GM19455 (cell line): Measurements from ENCODE around the gene SMARCD1.

Source experiments
- ATAC-seq: cut with Tn5 transposase; IDR thresholded peaks from one replicate; pipeline ENCODE4 v1.9.1; 2021; ENCODE audit not compliant: unreplicated experiment

The SMARCD1 gene

GRCh38 chr12:50103351-50103750, 18.2 kb downstream of the SMARCD1 start:
- ATAC-seq, result no peak

- ATAC-seq, result no peak
Measured at GRCh38 chr12:50103767-50104321, 18.7 kb downstream of the SMARCD1 start, which contains the start of gene GPD1. Gene GPD1, plus strand, starts transcription at chr12:50104008. Its CDS starts 43 bp downstream, at chr12:50104051.

GRCh38 chr12:50104417-50105366, 19.6 kb downstream of the SMARCD1 start:
- no peak for ATAC-seq

GRCh38 chr12:50105913-50106450, 20.8 kb downstream of the SMARCD1 start:
- no peak for ATAC-seq

- ATAC-seq, result no peak
Measured at GRCh38 chr12:50106907-50107306, 21.8 kb downstream of the SMARCD1 start.

- ATAC-seq, result no peak
Measured at GRCh38 chr12:50107416-50108268, 22.5 kb downstream of the SMARCD1 start.

- no peak for ATAC-seq
Measured at GRCh38 chr12:50109319-50109718, 24.2 kb downstream of the SMARCD1 start.

GRCh38 chr12:50110127-50110761, 25.1 kb downstream of the SMARCD1 start:
- no peak for ATAC-seq

GRCh38 chr12:50110762-50111351, 25.7 kb downstream of the SMARCD1 start:
- ATAC-seq, result no peak

- peak; percentile 5 for ATAC-seq
Measured at GRCh38 chr12:50111395-50111692, 26.2 kb downstream of the SMARCD1 start.

GRCh38 chr12:50111693-50112455, 26.7 kb downstream of the SMARCD1 start, which contains the start of gene COX14:
Gene COX14, plus strand, starts transcription at chr12:50112236. Its CDS starts 7,808 bp downstream, at chr12:50120044.
- peak; percentile 81 for ATAC-seq

- no peak for ATAC-seq
Measured at GRCh38 chr12:50112456-50113218, 27.5 kb downstream of the SMARCD1 start.

- no peak for ATAC-seq
Measured at GRCh38 chr12:50117057-50117622, 32.0 kb downstream of the SMARCD1 start.

GRCh38 chr12:50119387-50119786, 34.2 kb downstream of the SMARCD1 start:
- no peak for ATAC-seq

GRCh38 chr12:50120521-50120920, 35.4 kb downstream of the SMARCD1 start:
- no peak for ATAC-seq

- no peak for ATAC-seq
Measured at GRCh38 chr12:50120953-50121352, 35.8 kb downstream of the SMARCD1 start.

- no peak for ATAC-seq
Measured at GRCh38 chr12:50121641-50122040, 36.5 kb downstream of the SMARCD1 start.

GRCh38 chr12:50123203-50123602, 38.1 kb downstream of the SMARCD1 start:
- no peak for ATAC-seq
